GM12874 (cell line): ENCODE measurements around the gene PIK3R6.

Source experiments
- TF ChIP-seq, protein P1 (sequence below): IDR thresholded peaks from 2 replicates; pipeline ENCODE4 v1.5.1; 2011; ENCODE audit warnings: low read depth, mild to moderate bottlenecking, control low read depth, low read length, moderate library complexity; ENCODE audit not compliant: insufficient read depth

The PIK3R6 gene

DNA sequence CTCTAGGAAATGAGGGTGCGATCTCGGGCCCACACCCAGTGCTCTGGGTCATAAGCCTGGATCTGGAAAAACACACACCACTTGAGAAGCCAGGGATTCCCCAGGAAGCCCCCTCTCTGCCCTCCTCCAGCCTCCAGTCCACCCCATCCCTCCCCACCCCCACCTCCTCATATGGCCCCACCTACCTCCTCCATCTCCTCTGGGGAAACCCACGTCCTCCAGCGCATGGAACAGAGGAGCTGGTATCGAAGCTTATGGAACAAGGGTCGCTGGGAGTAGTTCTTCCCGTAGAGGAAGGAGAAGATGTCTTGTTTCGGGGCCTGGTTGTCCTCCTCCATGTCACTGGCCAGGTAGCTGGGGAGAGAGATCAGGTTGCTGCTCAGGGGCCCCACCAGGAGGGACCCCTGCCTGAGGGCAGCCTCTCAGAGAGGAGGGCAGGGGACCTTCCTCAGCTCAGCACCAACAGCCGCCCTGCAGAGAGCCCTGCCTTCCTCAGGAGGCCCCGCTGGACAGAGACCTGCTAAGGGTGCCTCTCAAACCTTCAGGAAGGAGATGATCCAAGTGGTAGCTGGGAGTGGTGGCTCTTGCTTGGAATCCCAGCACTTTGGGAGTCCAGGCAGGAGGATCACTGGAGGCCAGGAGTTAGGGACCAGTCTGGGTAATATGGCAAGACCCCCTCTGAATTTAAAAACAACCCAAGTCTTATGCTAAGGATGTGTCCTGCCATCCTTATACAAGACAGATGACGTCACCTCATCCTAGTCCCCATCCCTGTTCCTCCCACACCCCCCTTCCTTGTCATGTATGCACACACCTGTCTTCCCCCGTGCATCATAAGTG, 114.1 kb downstream of the PIK3R6 start:
- TF ChIP-seq, protein P1, sequence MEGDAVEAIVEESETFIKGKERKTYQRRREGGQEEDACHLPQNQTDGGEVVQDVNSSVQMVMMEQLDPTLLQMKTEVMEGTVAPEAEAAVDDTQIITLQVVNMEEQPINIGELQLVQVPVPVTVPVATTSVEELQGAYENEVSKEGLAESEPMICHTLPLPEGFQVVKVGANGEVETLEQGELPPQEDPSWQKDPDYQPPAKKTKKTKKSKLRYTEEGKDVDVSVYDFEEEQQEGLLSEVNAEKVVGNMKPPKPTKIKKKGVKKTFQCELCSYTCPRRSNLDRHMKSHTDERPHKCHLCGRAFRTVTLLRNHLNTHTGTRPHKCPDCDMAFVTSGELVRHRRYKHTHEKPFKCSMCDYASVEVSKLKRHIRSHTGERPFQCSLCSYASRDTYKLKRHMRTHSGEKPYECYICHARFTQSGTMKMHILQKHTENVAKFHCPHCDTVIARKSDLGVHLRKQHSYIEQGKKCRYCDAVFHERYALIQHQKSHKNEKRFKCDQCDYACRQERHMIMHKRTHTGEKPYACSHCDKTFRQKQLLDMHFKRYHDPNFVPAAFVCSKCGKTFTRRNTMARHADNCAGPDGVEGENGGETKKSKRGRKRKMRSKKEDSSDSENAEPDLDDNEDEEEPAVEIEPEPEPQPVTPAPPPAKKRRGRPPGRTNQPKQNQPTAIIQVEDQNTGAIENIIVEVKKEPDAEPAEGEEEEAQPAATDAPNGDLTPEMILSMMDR: no peak
